Measurements from ENCODE around the gene FCAMR.
A peak's percentile ranks its signal among the peaks of the same experiment; 100 is the strongest.
"Not testable (repeated sequence)": the region's sequence is repeated elsewhere in the genome, so short reads cannot be mapped to it uniquely, and the experiment has no call there.

FCAMR gene

DNA sequence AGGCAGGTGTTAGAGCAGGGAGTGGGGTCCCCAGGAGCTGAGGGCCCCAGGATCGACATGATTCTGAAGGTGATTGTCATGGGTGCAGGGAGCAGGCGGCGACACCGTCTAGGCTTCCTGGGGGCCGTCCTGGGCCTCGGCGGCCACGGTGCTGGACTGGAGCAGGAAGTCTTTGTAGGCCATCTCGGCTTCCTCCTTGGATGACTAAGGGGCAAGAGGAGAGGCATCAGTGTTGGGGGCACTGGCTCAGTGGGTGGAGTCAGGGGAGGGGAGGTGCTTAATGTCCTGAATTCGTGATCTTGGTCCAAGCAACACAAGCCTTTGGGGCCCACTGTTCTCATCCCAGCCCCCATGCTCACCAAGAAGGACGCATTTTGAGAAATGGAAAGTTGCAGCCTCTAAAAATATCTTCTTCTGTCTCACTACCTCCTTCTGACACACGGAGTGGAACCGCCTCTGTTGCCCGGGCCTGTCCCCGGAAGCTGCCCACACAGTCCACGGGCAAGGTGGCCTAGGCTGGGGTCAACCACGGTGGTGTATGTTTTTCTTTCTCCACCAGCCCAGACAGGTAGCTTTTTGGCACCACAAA lies 40.0 kb downstream of the FCAMR start:
- DNase-seq: no peak

DNA sequence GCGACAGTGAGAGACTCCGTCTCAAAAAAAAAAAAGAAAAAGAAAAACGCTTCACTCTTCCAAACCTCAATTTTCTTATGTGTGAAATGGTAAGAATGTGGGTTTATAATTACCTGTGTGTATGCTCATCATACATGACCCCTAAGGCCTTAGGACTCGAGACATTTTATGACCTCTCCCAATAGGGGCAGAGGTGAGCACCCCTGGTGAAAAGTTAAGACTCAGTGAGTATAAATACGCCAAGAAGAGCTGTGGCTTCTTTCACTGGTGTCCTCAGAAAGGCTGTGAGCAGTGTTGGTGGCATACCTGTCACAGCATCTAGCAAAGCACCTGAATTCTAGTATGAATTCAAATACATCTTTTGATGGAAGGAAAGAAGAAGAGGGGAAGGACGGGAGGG lies 40.7 kb downstream of the FCAMR start:
- DNase-seq: no peak

DNA sequence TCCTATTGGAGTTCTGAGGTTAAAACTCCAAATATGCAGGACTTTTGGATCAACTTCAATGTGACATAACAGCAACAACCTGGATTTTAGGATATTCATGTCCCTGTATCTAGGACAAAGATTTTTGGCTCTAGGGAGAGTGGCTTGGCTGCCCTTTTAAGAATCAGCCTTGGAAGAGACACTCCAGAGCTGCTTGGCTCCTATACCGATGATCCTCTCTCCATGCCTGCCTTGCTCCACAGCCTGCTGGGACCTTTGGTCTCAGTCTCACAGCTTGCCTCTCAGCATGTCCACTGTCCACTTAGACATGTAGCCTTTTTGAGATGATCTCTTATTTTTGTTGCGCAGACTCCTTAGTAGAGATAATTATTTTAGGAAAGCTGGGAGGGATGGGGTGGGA lies 44.0 kb downstream of the FCAMR start:
- DNase-seq: no peak

DNA sequence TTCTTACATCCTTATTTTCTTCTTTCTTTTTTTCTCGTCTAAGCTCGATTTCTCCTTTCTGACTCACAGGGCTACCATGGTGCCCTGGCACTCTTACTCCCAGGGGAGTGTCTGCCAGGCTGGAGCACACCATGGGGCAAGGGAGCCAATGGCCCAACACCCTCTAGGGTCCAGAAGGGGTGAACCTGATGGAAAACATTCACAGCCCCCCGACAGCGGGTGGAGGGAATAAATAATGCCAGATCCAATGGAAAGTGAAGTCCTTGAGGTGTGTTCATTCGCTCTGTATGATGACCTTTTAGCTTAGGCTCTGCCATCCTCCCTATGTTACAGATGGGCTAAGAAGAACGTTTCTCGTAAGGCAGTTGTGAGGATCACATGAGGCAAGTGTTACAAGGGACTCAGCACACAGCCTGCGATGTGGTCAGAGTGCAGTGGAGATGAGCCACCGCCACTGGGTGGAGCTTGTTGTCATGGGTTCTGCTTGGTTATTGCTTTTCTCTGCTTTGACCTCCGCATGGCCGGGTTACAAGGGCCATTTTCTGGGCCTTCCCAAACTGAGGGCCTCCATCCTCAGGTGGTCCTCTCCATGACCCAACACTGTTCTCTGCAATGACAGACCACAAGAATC lies 45.0 kb downstream of the FCAMR start:
- no peak for DNase-seq

DNA sequence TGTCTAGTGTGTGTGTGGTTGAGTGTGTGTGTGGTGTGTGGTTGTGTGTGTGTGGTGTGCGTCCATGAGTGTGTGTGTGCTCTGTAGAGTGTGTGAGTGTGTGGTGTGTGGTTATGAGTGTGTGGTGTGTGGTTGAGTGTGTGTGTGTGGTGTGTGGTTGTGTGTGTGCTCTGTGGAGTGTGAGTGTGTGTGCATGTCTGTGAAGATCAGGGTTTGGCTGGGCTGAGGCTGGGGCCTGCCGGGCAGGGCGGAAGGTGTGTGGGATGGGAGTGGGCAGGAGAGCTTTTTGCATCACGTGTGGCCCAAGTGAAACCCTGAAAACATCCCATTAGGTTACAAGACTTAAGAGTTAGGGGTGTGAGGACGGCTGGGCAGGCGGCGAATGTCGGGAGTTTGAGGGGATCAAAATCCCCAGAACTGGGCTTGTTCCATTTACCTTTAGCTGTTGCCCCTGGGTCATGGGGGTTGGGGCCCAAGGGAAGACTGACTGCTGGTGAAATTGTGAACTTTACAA lies 45.6 kb downstream of the FCAMR start:
- no peak for DNase-seq

DNA sequence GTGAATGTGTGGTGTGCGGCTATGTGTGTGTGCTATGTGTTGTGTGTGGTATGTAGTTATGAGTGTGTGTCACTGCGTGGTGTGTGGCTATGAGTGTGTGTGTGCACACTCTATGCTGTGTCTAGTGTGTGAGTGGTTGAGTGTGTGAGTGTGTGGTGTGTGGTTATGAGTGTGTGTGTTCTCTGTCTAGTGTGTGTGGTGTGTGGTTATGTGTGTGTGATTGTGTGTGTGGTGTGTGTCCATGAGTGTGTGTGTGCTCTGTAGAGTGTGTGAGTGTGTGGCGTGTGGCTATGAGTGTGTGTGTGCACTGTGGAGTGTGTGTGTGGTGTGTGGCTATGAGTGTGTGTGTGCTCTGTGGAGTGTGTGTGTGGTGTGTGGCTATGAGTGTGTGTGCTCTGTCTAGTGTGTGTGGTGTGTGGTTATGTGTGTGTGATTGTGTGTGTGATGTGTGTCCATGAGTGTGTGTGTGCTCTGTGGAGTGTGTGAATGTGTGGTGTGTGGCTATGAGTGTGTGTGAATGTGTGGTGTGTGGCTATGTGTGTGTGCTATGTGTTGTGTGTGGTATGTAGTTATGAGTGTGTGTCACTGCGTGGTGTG lies 46.2 kb downstream of the FCAMR start:
- not testable (repeated sequence) for DNase-seq

DNA sequence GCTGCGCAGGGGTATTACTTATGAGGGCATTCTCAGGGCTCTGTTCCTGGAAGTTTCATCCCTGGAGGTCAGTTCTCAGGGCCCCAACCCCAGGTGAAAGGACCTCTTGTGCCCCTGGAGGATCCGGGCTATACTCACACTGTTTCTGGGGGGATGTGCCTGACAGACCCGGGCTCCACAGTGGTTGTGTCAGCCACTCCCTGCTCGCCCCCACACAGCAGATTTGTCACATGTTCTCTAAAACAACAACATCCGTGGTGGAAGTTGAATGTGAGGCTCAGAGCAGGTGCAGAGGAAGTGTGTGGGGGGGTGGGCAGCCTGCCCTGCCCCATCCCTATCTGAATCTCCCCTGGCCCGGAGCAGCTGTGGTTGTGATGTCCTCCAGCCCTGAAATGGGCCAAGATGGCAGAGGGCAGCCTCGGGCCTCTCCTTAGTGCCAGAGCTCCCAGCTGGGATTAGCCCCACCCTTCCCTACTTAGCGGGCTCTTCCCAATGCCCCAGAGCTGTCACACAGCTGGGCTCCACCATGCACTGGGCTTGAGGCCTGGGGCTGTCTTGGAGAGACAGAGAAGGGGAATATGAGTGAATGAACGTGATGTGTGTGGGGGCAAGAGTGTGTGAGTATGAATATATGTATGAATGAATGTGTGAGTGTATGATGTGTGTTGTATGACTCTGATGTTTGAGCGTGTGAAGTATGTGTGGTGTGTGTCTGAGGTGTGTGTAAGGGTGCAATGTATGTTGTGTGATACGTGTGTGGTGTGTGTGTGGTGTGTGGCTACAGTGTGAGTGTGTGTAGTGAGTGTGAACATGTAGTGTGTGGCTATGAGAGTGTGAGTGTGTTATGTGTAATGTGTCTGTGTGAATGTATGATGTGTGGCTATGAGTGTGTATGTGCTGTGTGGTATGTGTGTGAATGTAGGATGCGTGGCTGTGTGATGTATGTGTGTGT lies 47.0 kb downstream of the FCAMR start:
- DNase-seq: no peak

DNA sequence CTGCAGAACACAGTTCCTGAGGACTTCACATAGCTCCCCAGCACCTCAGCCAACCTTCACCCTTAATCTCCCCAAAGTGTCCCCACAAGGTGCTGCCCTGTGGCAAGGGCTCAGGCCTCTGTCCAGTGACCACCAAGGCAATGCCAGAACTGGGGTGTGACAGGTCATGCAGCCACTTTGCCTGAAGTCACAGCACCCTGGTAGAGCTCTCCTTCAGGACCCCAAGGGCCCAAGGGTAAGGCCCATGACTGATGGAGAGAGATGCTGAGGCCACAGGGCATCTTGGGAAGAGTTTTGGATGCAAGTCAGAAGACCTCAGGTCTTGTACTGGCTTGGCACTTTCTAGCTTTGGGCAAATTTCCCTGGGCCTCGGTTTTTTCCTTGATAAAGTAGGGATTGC lies 47.7 kb downstream of the FCAMR start:
- DNase-seq: no peak

DNA sequence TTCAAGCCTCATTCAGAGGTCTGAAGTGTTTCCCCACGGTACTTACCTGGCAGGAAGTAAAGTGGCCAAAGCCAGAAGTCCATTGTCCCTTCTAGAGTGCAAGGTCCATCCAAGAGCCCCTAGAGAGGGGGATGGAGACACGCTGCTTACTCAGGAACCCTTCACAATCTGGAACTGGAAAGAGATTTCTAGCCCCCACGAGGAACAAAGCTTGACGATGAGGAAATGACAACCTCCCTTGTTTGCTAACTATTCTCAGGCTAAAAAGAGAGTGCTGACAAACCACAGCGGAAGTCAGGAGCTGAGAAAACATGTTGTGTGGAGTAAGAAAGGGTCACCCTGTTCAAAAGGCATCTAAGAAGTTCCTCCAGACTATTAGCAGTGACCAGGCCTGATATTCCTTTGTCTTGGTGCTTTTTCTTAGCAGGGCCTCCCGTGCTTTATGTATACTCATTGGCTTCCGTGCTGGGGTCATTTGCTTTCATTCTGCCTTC lies 48.4 kb downstream of the FCAMR start, which contains the start of gene FCMR:
Gene FCMR, minus strand, starts transcription at position 170 of the 494 bp plus-strand sequence. Its CDS starts 87 bp downstream, at position 83.
- DNase-seq: no peak

DNA sequence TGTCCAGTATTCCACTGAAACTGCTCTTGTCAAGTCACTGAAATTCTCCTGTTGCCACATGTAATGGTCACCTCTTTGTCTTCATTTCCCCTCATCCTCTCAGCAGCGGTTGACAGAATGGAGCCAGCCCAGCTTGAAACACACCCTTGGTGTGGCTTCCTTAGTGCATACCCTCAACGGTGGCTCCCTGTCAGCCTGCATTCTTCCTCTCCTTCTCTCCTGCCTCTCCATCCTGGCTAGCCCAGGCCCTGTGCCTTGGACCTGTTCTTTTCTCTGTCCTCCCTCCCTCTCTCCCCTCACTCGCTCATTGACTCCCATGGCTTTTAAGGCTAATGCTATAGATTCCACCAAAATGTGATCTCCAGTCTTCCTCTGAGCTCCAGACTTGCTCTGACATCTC lies 52.2 kb downstream of the FCAMR start:
- no peak for DNase-seq

DNA sequence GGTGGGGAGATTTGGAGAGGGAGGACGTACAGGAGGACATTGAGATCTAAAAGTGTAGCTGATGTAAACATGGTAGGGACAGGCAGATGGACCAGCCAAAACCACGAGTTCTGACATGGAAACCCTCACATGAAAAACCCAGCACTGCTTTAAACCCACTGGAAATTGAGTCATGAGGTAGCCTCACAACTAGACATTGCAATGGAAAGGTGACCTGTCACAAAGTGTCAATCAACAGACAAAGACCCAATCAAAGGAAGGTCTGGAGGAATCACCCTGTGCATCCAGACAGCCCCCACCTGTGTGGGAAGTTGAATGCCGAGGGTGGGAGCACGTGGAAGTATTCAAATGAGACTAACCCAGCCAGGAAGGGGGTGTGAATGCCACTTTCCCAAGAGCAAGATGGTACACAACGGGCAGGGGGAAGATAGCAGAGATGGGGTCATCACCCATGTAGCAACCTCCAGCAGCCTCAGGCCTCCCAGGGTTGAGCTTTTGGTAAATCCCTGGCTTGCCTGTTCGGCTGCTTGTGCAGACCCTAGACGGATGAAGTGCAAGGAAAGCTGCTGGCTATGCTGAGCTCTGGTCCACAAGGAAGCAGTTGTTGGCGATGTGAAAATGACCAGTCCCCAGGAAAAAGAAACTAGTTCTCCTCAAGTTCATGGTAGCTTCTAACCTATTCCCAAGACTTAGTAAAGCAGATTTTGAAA lies 54.1 kb downstream of the FCAMR start:
- DNase-seq: no peak

DNA sequence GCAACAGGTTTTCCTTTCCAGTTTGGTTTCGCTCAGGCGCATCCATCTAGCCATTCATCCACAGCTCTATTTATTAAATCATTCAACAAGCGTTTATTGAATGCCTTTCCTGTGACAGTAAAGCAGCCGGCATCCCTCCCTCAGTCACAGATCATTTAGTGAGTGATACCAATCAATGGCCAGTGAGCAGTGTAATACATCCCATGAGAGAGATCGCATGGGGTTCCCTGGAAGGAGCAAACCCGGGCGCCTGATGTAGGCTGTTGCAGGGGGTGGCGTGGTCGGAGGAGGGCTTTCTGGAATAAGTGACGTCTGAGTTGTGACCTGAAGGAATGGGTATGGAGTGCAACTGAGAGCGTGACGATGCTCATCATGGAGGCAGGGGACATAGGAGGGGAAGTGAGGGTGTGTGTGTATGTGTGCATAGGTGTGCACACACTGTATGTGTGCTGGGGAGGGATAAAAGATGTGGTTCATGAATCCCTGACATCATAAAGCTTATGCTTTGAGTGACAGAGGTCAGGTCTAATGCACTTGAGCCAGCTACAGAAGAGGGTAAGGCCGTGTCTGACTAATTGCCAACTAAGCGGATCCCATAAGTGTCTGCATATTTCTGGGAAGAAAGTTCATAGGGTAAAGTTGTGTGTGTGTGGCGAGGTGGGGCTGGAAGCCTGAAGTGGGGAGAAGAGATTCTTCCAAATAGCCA lies 55.1 kb downstream of the FCAMR start:
- DNase-seq: no peak

DNA sequence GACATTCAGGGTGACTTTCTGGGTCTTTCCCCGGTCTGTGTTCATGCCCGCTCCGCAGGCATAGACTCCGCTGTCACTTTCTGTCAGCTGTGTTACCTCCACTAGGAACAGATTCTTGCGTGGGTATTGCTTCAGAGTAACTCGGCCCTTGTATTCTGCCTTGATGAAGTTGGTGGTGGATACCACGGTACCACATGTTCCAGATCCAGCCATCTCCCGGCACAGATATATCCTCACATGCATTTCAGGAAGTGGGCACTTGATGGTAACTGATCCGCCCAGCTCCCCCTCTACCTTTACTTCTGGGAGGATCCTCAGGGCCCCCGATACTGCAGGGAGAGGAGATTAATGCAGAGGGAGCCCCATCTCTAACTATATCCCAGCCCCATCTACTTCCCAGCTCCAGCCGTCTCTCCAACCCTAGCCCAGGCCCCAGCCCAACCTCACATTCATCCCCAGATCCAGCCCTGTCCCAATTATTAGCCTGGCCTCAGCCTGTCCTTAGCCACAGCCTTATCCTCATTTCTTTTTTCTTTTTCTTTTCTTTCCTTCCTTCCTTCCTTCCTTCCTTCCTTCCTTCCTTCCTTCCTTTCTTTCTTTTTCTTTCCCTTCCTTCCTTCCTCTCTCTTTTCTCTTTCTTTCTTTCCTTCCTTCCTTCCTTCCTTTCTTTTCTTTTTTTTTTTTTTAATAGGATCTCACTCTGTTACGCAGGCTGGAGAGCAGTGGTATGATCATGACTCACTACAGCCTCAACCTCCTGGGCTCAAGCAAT lies 56.3 kb downstream of the FCAMR start:
- DNase-seq: no peak

DNA sequence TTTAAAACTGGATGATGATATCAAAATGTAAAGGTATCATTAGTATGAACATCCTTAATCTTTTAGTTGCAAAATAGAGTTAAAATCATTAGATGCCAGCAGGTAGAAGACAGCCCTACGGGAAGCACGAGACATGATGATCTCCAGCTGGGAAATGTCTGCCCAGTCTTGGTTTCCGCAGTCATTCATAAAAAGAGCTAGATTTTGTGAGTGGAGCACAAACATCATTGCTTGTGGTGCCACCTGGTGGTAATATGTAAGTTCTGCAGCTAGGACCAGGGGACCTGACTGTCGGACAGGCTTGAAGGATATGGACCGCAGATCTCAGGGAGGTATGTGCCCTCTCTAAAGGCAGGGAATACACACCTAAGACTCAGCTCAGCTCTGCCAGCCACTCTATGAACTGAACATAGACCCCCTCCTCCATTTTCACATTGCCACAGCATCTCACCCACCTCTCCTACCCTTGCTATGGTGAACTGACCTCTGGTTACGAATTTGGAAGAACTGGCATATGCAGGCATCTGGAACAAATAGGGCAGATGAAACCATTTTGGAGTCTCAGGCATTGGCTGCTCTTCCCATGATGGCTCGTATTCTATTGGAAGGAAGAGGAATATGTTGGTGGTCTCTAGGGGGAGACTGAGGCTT lies 57.7 kb downstream of the FCAMR start:
- DNase-seq: peak; percentile 26

DNA sequence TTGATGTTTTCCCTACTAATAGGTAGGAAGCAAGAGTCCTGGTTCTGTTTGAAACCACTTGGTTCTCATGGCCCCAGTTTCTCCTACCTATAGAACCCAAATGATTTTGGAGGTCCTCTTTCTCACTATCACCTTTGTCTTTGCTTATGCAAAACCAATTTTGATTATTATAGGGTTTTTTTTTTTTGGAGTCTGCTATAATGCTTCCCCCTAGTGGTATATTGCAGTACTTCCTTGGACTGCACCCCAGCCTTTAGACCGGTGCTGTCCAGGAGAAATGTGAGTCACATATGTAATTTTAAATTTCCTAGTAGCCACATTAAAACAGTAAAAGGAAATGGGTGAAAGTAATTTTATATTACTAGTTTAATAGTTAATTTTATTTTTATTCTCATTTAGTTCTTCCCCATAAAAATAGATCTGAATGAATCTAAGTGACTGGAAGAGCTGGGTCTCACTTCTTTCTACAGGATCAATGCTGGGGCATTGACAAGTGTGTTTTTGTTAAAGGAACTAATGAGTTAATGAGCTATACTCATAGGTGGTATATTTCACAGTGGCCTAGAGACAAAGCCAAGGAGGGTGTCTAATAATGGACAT lies 59.1 kb downstream of the FCAMR start:
- DNase-seq: peak; percentile 48

DNA sequence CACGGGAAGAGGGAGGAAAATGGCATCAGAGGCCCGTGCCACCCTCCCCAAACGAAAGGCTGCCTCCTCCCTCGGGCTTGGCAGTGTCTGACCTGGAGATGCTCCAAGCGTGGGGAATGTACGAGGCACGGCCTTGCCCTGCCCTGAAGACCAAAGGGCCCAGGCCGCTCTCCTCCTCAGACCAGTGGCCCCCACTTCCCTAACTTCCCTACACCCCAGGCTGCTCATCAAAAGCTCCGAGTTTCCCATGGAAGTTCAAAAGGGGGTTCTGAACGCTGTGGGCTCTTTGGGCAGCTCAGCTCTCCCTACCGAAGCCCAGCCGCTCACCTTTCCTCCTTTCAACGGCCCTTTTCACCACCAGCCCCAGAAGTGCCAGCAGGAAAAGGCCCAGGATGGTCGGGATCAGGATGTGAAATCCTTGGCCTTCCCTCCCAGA lies 60.4 kb downstream of the FCAMR start:
- DNase-seq: no peak

DNA sequence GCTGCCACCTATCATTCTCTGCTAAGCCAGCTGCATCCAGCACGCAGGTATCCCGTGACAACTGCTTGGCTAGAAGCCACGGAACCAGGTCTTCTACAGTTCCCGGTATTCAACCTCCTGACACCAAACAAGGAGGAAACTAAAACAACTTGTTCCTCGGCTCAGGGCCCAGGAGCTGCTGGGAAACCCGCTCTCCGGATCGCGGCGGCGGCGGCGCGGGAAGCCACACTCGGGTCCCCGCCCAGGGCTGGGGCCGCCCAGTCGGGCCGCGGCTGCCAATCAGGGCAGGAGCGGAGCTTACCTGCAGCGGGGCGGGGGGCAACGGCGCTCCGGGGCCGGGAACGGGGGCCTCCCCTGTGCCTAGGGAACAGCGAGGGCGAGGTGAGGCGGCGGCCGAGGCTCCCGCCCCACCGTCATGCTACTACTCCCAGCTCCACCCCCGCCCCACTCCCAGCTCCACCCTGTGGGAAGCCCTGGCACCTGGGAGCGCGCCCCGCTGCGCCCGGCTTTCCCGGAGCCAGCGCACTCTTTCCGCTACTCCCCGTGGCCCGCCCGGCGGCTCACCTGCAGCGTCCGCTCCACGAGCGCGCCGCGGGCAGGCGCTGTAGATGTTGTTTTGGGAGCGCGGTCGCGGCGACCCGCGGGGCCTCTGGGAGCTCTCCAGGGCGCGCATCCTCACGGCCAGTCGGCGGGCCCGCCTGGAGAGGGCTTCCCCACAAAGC lies 60.9 kb downstream of the FCAMR start:
- no peak for DNase-seq

DNA sequence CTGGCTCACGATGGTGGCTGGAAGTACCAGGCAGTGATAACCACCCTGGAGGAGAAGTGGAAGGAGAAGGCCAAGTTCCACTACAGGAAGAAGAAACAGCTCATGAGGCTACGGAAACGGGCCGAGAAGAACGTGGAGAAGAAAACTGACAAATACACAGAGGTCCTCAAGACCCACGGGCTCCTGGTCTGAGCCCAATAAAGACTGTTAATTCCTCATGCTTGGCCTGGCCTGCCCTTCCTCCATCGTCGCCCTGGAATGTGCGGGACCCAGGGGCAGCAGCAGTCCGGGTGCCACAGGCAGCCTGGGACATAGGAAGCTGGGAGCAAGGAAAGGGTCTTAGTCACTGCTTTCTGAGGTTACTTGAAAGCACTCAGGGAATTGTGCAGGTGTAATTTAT lies 62.2 kb downstream of the FCAMR start:
- no peak for DNase-seq

Measured in amniotic stem cell (primary cell).